Heart left ventricle (tissue), 13 donors: ENCODE measurements around the gene HSD11B1L.

Experiments
- POLR2A ChIP-seq, 2 donors: fragments of 450-650 bp; IDR thresholded peaks; one replicate each; pipeline ENCODE4 v1.6.1; 2017; ENCODE audit warnings: antibody characterized with exemption in 2 of 2, mild to moderate bottlenecking in 2 of 2, moderate library complexity in 2 of 2
- TF ChIP-seq, protein P1 (sequence below), 12 donors: fragments of 200-600 bp; sonication (generic) in 4 of 12; IDR thresholded peaks; one replicate each; pipeline versions ENCODE4 v1.5.0 to v1.8.0; 2018 to 2022; ENCODE audit warnings: antibody characterized with exemption in 12 of 12, mild to moderate bottlenecking in 5 of 12
- donor health status: ischemic (EF 13 %, LVEDD 7.1; RV severe dilation, severe dysfunction).
- donor health status: DM: no; HTN: yes; CAD: no.
- donor health status: DM: no; HTN: no; CAD: no.
- donor health status: ischemic (EF 25% LVEDD 6.9; RV normal size, moderate dysfunction).
- donor health status: ischemic (EF 25% LVEDD 5.7; RV mildly dilated, moderate dysfunction).
- donor health status: ischemic (EF 35%, LVEDD 5.7; RV mildly dilated, moderate dysfunction).
- donor health status: nonischemic (EF 11% LVEDD 7.7; RV severe dilation, severe dysfunction).
- donor health status: DM: yes; HTN: yes; CAD: no.
- donor health status: PGD.
- donor health status: ischemic (EF 29% LVEDD 5.4; RV normal size, mild dysfunction).
- donor health status: nonischemic (EF 23%, LVEDD 6.1; RV moderate dilation, normal function).

DNA sequence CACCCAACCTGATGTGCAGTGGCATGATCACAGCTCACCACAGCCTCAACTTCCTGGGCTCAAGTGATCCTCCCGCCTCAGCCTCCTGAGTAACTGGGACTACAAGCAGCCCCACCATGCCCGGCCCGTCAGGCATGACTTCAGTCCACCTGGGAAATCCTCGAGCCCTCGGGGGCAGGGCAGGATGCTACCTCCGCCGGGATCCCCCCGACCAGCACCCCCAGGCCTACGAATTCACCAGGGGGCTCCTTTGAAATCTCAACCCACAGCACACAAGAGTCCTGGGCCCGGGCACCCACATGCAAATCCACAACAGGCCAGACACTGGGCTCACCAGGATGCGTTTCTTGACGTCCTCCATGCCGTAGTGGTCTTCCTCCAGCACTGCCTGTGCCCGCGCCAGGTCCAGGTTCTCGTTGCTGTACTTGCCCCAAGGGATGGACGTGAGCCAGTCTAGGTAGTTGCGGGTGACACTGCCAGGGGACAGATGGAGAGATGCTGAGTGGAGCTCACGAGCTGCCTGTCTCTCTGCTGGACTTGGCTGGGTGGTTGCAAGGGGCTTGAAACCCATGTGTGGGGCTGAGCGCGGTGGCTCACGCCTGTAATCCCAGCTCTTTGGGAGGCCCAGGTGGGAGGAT lies 19.7 kb downstream of the HSD11B1L start:
- TF ChIP-seq, protein P1, sequence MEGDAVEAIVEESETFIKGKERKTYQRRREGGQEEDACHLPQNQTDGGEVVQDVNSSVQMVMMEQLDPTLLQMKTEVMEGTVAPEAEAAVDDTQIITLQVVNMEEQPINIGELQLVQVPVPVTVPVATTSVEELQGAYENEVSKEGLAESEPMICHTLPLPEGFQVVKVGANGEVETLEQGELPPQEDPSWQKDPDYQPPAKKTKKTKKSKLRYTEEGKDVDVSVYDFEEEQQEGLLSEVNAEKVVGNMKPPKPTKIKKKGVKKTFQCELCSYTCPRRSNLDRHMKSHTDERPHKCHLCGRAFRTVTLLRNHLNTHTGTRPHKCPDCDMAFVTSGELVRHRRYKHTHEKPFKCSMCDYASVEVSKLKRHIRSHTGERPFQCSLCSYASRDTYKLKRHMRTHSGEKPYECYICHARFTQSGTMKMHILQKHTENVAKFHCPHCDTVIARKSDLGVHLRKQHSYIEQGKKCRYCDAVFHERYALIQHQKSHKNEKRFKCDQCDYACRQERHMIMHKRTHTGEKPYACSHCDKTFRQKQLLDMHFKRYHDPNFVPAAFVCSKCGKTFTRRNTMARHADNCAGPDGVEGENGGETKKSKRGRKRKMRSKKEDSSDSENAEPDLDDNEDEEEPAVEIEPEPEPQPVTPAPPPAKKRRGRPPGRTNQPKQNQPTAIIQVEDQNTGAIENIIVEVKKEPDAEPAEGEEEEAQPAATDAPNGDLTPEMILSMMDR (IDR thresholded peaks at IDR 0.05): no peak
- TF ChIP-seq POLR2A (IDR thresholded peaks at IDR 0.05): no peak
